ENCODE measurements around the gene PCGF3. TPM values are rescaled to one million over a fixed set of nuclear protein-coding genes. Genes with fewer than 3 reads are reported as not detected.

The PCGF3 gene
- total and polyA plus RNA-seq, 7 experiments from 2014 or later, result 3.8 to 66.8 (median 36.2) TPM

GRCh38 chr4:784401-785331 is 79.0 kb downstream of the PCGF3 start:
- Mint-ChIP-seq H3K36me3 (peaks cover 0 to 11% (median 0%) of the 10 kb centered on the region in 5 donors), H3K4me3 (peak overlapping the region in 9 of 10 donors; percentile 12 to 78 (median 58)), H3K27me3 (peaks cover 18 to 30% (median 22%) of the 10 kb centered on the region in 5 donors), H3K4me1 (peaks cover 23 to 42% (median 31%) of the 10 kb centered on the region in 7 donors), H3K9me3 (peaks cover 0 to 5% (median 0%) of the 10 kb centered on the region in 11 donors), H3K27ac (peak overlapping the region in 1 of 9 donors; percentile 59)
- Histone ChIP-seq H3K27me3 (ENCODE audit: control insufficient read depth in 2 of 2, insufficient read depth in 2 of 2, low read length in 2 of 2) (peaks cover 0 to 6% of the 10 kb centered on the region in 2 donors), H3K27ac (ENCODE audit: low read depth, low read length) (no peak overlapping the region), H3K36me3 (ENCODE audit: control insufficient read depth in 2 of 3, insufficient read depth in 3 of 3, low read length in 3 of 3) (peaks cover 0 to 6% (median 0%) of the 10 kb centered on the region in 3 experiments), H3K4me1 (ENCODE audit: control insufficient read depth in 2 of 2, insufficient read depth in 2 of 2, low read length in 2 of 2) (peaks cover 18 to 24% of the 10 kb centered on the region in 2 donors), H3K9me3 (ENCODE audit: control insufficient read depth in 2 of 3, low read length in 3 of 3) (no peaks in the 10 kb centered on the region), H3K4me3 (ENCODE audit: low read length) (no peak overlapping the region)
- ATAC-seq (no peak), DNase-seq (no peak)
- intact Hi-C loops (cut with micrococcal nuclease), result loop anchor here (5.0 kb wide), 7 partner anchors 93 to 1478 kb away; partner anchors contain the start of genes HAUS3 (in 1 of the 2), MXD4 (in 1 of the 2), POLN (in 1 of the 2) and UVSSA (in 1 of the 2)
- ChIA-PET CTCF (no interaction called here), POLR2A (no interaction called here)

GRCh38 chr4:785332-786073 is 79.9 kb downstream of the PCGF3 start:
- H3K27ac ChIP-seq (ENCODE audit: low read depth, low read length), result no peak overlapping the region
- H3K4me3 ChIP-seq (ENCODE audit: low read length), result no peak overlapping the region
- peak overlapping the region; percentile 38 to 78 (median 62) for H3K4me3 Mint-ChIP-seq
- ChIA-PET CTCF (no interaction called here), POLR2A (no interaction called here)
- peaks cover 20 to 30% (median 22%) of the 10 kb centered on the region in 5 donors for H3K27me3 Mint-ChIP-seq
- peaks cover 16 to 33% (median 23%) of the 10 kb centered on the region in 7 donors for H3K4me1 Mint-ChIP-seq
- H3K27me3 ChIP-seq (ENCODE audit: control insufficient read depth in 2 of 2, insufficient read depth in 2 of 2, low read length in 2 of 2), result peaks cover 0 to 6% of the 10 kb centered on the region in 2 donors
- intact Hi-C loops (cut with micrococcal nuclease), result no loop called here
- H3K4me1 ChIP-seq (ENCODE audit: control insufficient read depth in 2 of 2, insufficient read depth in 2 of 2, low read length in 2 of 2), result peaks cover 10 to 17% of the 10 kb centered on the region in 2 donors
- ATAC-seq (no peak), DNase-seq (no peak)
- no peaks in the 10 kb centered on the region for H3K9me3 ChIP-seq (ENCODE audit: control insufficient read depth in 2 of 3, low read length in 3 of 3)
- peaks cover 0 to 5% (median 0%) of the 10 kb centered on the region in 11 donors for H3K9me3 Mint-ChIP-seq
- H3K36me3 ChIP-seq (ENCODE audit: control insufficient read depth in 2 of 3, insufficient read depth in 3 of 3, low read length in 3 of 3), result peaks cover 0 to 6% (median 0%) of the 10 kb centered on the region in 3 experiments
- H3K36me3 Mint-ChIP-seq, result peaks cover 0 to 4% (median 0%) of the 10 kb centered on the region in 5 donors
- H3K27ac Mint-ChIP-seq, result no peak overlapping the region

GRCh38 chr4:786074-786741 is 80.6 kb downstream of the PCGF3 start:
- Mint-ChIP-seq H3K36me3 (peaks cover 0 to 2% (median 0%) of the 10 kb centered on the region in 5 donors), H3K27ac (no peak overlapping the region), H3K27me3 (peaks cover 22 to 35% (median 25%) of the 10 kb centered on the region in 5 donors), H3K4me3 (peak overlapping the region in 4 of 10 donors; percentile 58 to 78 (median 60)), H3K9me3 (peaks cover 0 to 5% (median 0%) of the 10 kb centered on the region in 11 donors), H3K4me1 (peaks cover 13 to 31% (median 20%) of the 10 kb centered on the region in 7 donors)
- Histone ChIP-seq H3K9me3 (ENCODE audit: control insufficient read depth in 2 of 3, low read length in 3 of 3) (no peaks in the 10 kb centered on the region), H3K27ac (ENCODE audit: low read depth, low read length) (no peak overlapping the region), H3K4me1 (ENCODE audit: control insufficient read depth in 2 of 2, insufficient read depth in 2 of 2, low read length in 2 of 2) (peaks cover 6 to 13% of the 10 kb centered on the region in 2 donors), H3K36me3 (ENCODE audit: control insufficient read depth in 2 of 3, insufficient read depth in 3 of 3, low read length in 3 of 3) (peaks cover 0 to 4% (median 0%) of the 10 kb centered on the region in 3 experiments), H3K27me3 (ENCODE audit: control insufficient read depth in 2 of 2, insufficient read depth in 2 of 2, low read length in 2 of 2) (peaks cover 0 to 6% of the 10 kb centered on the region in 2 donors), H3K4me3 (ENCODE audit: low read length) (no peak overlapping the region)
- no peak for DNase-seq
- ChIA-PET POLR2A (no interaction called here), CTCF (no interaction called here)
- ATAC-seq, result no peak
- intact Hi-C loops (cut with micrococcal nuclease), result no loop called here

GRCh38 chr4:786861-787300 is 81.2 kb downstream of the PCGF3 start:
- ATAC-seq (no peak), DNase-seq (no peak)
- Histone ChIP-seq H3K4me3 (ENCODE audit: low read length) (no peak overlapping the region), H3K27me3 (ENCODE audit: control insufficient read depth in 2 of 2, insufficient read depth in 2 of 2, low read length in 2 of 2) (peaks cover 0 to 6% of the 10 kb centered on the region in 2 donors), H3K36me3 (ENCODE audit: control insufficient read depth in 2 of 3, insufficient read depth in 3 of 3, low read length in 3 of 3) (no peaks in the 10 kb centered on the region), H3K27ac (ENCODE audit: low read depth, low read length) (no peak overlapping the region), H3K4me1 (ENCODE audit: control insufficient read depth in 2 of 2, insufficient read depth in 2 of 2, low read length in 2 of 2) (peaks cover 6 to 13% of the 10 kb centered on the region in 2 donors), H3K9me3 (ENCODE audit: control insufficient read depth in 2 of 3, low read length in 3 of 3) (no peaks in the 10 kb centered on the region)
- H3K4me3 Mint-ChIP-seq, result peak overlapping the region in 7 of 10 donors; percentile 42 to 81 (median 59)
- H3K9me3 Mint-ChIP-seq, result peaks cover 0 to 3% (median 0%) of the 10 kb centered on the region in 11 donors
- H3K27ac Mint-ChIP-seq, result no peak overlapping the region
- POLR2A ChIA-PET, result no interaction called here
- CTCF ChIA-PET, result no interaction called here
- H3K36me3 Mint-ChIP-seq, result peaks cover 0 to 2% (median 0%) of the 10 kb centered on the region in 5 donors
- intact Hi-C loops (cut with micrococcal nuclease), result no loop called here
- H3K27me3 Mint-ChIP-seq, result peaks cover 22 to 35% (median 25%) of the 10 kb centered on the region in 5 donors
- peaks cover 13 to 30% (median 20%) of the 10 kb centered on the region in 7 donors for H3K4me1 Mint-ChIP-seq

- H3K27me3 ChIP-seq (ENCODE audit: control insufficient read depth in 2 of 2, insufficient read depth in 2 of 2, low read length in 2 of 2), result peaks cover 0 to 6% of the 10 kb centered on the region in 2 donors
Measured at GRCh38 chr4:787561-787981, 81.9 kb downstream of the PCGF3 start.

More at GRCh38 chr4:787561-787981, 81.9 kb downstream of the PCGF3 start:
- H3K36me3 ChIP-seq (ENCODE audit: control insufficient read depth in 2 of 3, insufficient read depth in 3 of 3, low read length in 3 of 3), result no peaks in the 10 kb centered on the region
- H3K9me3 ChIP-seq (ENCODE audit: control insufficient read depth in 2 of 3, low read length in 3 of 3), result no peaks in the 10 kb centered on the region
- CTCF ChIA-PET, result no interaction called here
- Mint-ChIP-seq H3K4me1 (peaks cover 10 to 26% (median 18%) of the 10 kb centered on the region in 7 donors), H3K27me3 (peaks cover 23 to 38% (median 26%) of the 10 kb centered on the region in 5 donors), H3K4me3 (peak overlapping the region in 9 of 10 donors; percentile 42 to 81 (median 62)), H3K36me3 (peaks cover 0 to 2% (median 0%) of the 10 kb centered on the region in 5 donors), H3K27ac (no peak overlapping the region), H3K9me3 (peaks cover 0 to 2% (median 0%) of the 10 kb centered on the region in 11 donors)
- intact Hi-C loops (cut with micrococcal nuclease), result no loop called here
- no peak overlapping the region for H3K4me3 ChIP-seq (ENCODE audit: low read length)
- H3K4me1 ChIP-seq (ENCODE audit: control insufficient read depth in 2 of 2, insufficient read depth in 2 of 2, low read length in 2 of 2), result peaks cover 1 to 8% of the 10 kb centered on the region in 2 donors
- DNase-seq (no peak), ATAC-seq (no peak)
- POLR2A ChIA-PET, result no interaction called here
- no peak overlapping the region for H3K27ac ChIP-seq (ENCODE audit: low read depth, low read length)

All from naive thymus-derived CD4-positive, alpha-beta T cell (primary cell).